AG08395 (cell line): ENCODE measurements around the gene SPEM3.

Experiments used
- DNase-seq: peaks from one replicate; pipeline ENCODE4 v3.0.0; 2012; ENCODE audit warnings: mixed read lengths, low spot score

The SPEM3 gene

GRCh38 chr17:7403977-7404736 is 24.5 kb upstream of the SPEM3 start, which contains the start of gene TMEM256:
TMEM256 (minus strand) TSS chr17:7404097; CDS start chr17:7404084, 13 bp downstream.
- peak; percentile 98 for DNase-seq

DNA sequence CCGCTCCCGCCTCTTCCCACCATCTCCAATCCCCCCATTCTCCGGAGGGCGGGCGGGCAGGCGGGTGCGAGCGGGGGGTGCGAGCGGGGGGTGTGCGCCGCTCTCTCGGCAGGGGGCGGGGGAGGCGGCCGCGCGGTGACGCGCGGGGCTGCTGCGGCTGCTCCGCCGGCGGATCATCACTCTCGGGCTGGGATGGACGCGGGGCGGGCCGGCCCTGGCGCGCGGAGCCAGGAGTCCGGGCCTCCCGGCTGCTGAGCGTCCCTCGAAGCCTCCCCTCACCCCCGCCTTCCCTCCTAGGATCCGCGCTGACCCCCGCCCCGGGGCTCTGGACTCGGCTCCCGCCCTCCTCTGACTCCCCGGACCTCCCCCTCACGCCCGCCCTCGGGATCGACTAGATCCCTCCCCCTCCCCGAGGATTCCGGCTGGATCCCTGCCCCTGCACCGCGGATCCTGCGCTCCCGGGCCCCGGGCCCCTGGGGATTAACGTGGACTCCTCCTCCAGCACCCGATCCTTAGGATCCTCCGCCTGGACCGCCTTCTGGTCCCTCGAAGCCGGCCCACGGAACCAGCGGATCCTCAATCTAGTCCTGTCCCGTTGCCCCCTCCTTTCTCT is 23.8 kb upstream of the SPEM3 start:
- DNase-seq = peak; percentile 73

DNA sequence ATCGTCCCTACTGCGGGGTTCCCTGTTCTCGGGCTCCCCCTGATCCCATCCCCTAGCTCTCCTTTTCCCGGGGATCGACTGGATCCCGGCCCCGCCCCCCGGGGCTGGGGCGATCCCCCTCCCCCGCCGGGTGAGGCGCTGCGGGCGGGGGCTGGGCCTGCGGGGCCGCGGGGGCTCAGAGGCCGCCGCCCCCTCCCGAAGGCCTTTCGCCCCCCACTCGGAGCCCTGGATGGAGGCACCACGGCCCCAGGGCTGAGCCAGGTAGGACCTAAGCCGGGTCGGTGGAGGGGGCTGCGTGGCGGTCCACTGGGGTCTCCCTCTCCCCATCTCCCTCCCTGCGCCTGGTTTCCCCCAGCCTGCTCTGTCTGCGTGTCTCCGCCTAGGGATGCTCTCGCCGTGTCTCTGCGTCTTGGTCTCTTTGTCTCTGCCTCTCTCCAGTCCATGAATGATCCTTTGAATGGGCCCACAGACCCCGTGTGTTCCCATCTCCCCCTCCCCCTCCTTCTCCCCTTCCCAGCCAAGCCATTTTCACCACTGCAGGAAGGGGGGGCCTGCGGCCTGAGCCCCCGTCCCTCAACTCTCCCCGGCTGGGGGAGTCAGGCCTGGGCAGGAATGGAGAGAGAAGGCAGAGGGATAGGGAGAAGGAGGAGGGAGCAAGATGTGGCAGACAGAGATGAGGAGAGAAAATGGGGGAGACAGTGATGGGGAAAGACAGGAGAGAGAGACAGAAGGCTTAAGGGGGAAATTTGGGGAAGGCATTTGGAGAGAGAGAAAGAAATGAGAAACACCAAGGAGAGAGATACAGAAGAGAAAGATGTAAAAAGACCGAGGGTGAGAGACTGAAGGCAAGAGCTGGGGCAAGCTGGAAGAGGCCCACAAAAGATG is 23.1 kb upstream of the SPEM3 start:
- DNase-seq = no peak

GRCh38 chr17:7406235-7406825 is 22.3 kb upstream of the SPEM3 start:
- no peak for DNase-seq

GRCh38 chr17:7407082-7407481 is 21.6 kb upstream of the SPEM3 start:
- no peak for DNase-seq

DNA sequence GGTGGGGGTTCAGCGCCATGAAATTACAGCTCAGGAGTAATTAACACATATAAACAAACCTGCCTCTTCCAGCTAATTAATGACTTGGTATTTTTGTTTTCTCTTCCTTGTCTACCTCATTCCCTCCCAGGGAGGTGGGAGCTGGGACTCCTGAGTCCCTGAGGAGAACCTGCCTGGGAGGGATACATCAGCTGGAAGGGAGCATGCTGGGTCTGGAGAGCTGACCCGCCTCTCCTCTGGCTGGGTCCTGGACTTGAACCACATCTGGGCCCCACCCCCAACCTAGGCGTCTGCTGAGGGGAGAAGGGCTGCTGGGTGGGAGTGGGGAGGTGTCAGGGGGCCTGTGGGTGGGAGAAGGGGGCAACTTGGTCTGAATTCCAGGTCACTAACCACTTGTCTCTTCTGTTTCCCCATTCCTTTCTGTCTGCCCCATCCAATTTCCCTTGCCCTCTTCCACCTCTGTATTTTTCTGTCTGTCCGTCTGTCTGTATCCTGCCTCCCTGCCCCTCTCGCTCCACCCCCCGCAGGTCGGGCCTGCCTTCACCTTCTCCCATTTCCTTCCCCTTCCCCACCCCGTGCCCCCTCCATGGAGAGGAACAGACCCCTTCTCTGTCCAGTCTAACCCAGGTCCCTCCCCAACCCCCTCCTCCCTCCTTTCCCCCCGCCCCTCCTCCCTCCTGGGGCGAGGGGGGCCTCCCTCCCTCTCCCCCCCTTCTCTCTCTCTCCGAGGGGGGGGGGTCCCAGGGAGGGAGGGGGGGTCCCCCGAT is 21.0 kb upstream of the SPEM3 start, which contains the start of gene NLGN2:
Gene NLGN2, plus strand, starts transcription at position 361 of the 767 bp plus-strand sequence. CDS start 411 bp downstream, outside the sequence.
- DNase-seq = no peak

GRCh38 chr17:7408252-7408727 is 20.4 kb upstream of the SPEM3 start:
- DNase-seq = no peak

GRCh38 chr17:7408863-7409262 is 19.8 kb upstream of the SPEM3 start:
- no peak for DNase-seq

GRCh38 chr17:7409716-7410115 is 18.9 kb upstream of the SPEM3 start:
- DNase-seq = no peak

DNA sequence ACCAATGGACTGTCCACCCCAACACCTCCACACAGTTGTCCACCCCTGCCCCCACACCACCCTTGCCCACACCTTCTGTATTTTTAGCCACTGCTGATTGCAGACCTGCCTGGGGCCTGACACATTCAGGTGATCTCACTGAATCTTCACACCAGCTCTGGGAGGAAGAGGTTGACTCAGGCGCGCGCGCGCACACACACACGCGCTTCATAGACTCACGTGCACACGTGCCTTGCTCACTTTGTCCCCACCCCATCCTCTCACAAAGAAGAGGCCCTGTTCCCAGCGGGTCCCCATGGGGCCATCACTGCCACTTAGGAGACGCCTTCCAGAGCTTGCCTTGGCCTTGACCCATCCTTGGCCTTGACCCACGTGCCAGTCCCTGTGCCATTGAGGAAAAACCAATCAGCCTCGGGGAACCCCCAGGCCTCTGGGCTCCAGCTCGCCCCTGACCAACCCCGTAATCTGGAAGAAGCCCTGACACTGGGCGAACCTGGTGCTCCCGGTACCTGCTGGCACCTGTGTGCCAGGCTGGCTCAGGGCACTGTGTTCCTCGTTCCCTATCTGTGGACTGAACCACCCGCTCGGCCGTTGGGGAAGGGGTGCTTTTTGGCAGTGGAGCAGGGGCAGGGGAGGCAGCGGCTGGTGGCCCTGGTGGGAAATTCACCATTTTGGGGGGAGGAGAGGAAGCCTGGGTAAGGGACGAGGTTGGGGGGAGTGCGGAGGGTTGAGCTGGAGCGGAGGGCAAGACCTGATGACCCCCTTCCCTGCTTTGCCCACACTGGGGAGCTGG is 17.8 kb upstream of the SPEM3 start:
- no peak for DNase-seq

GRCh38 chr17:7411427-7411750 is 17.3 kb upstream of the SPEM3 start:
- no peak for DNase-seq

- DNase-seq = peak; percentile 79
These were observed 15.2 kb upstream of the SPEM3 start for GRCh38 chr17:7413346-7413985.

- DNase-seq = no peak
These were observed 13.8 kb upstream of the SPEM3 start for GRCh38 chr17:7414837-7415236.

- DNase-seq = no peak
These were observed 12.9 kb upstream of the SPEM3 start for GRCh38 chr17:7415784-7416183.

DNA sequence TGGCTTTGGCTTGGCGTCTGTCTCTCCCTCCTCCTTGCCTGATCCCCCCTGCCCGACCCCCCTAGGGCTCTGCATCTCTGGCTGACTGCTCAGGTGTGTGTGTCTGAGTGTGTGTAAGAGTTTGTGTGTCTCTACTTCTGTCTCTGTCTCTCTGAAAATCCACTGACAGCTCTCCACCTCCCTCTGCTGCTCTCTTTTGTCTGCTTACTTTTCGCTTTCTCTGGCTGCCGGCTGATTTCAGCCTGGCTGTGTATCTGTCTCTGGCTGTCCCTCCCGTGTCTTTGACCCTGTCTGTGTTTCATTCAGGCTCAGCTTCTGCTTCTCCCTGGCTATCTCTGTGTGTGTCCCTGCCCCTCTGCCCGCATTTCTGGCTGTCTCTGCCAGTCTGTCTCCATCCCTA is 12.3 kb upstream of the SPEM3 start:
- no peak for DNase-seq

DNA sequence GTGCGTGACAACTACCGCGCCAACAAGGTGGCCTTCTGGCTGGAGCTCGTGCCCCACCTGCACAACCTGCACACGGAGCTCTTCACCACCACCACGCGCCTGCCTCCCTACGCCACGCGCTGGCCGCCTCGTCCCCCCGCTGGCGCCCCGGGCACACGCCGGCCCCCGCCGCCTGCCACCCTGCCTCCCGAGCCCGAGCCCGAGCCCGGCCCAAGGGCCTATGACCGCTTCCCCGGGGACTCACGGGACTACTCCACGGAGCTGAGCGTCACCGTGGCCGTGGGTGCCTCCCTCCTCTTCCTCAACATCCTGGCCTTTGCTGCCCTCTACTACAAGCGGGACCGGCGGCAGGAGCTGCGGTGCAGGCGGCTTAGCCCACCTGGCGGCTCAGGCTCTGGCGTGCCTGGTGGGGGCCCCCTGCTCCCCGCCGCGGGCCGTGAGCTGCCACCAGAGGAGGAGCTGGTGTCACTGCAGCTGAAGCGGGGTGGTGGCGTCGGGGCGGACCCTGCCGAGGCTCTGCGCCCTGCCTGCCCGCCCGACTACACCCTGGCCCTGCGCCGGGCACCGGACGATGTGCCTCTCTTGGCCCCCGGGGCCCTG is 11.5 kb upstream of the SPEM3 start:
- DNase-seq = no peak

DNA sequence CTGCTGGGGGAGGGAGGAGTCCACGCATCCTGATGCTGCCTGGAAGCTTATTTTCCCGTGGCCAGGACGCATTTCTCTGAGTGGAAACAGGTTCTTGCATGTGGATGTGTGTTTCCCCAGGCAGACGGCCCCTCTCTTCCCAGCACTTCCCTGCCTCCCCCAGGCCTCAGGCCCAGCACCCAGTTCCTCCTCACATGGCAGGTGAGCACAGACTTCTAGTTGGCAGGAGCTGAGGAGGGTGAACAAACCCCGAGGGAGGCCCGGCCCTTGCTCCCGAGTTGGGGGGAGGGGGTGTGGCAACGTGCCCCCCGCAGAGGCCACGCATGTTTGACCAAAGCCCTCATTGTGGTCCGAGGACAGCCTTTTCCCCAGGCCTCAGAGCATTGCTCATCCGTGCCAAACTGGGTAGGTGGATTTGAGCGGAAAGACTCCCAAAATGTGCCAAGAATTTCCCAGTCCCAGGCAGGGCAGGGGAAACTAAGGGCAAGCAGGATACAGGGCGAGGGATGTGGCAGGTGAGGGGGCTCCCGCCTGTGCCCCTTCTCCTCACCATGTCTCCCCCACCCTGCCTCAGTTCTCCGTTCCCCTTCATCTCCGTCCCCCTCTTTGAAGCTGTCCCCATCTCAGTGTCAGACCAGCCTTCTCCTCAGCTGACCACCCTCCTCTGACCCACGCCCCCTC is 10.0 kb upstream of the SPEM3 start:
- DNase-seq = no peak

GRCh38 chr17:7419819-7420610 is 8.6 kb upstream of the SPEM3 start, which contains the start of gene SPEM1:
SPEM1 (plus strand) TSS chr17:7420324; CDS start chr17:7420385, 61 bp downstream.
- DNase-seq = no peak
